ENCODE measurements around the gene DNAI2. TPM values are rescaled to one million over a fixed set of nuclear protein-coding genes. Genes with fewer than 3 reads are reported as not detected.

Gene DNAI2
- polyA plus RNA-seq (ENCODE audit: insufficient read length in 3 of 3): under 1 TPM; 0.09 to 0.22 (median 0.15) TPM
- long read RNA-seq, donor 1: 0 reads
- long read RNA-seq, donor 2: 0 reads
- long read RNA-seq, donor 3: 0 reads
- long read RNA-seq, donor 4: 0 reads
- long read RNA-seq, donor 5: 0 reads
- long read RNA-seq, donor 6: 0 reads
- long read RNA-seq, donor 7: 0 reads
- long read RNA-seq, donor 8: 0 reads
- long read RNA-seq, donor 9: 0 reads
- long read RNA-seq, donor 10: 0 reads
- long read RNA-seq, donor 11: 0 reads
- long read RNA-seq, donor 12: 0 reads
- long read RNA-seq, donor 13: 0 reads
- long read RNA-seq, donor 14: 0 reads
- long read RNA-seq, donor 15: 0 reads
- long read RNA-seq, donor 16: 0 reads

GRCh38 chr17:74274060-74274708 is at the start of gene DNAI2:
Gene DNAI2, plus strand, starts transcription at chr17:74274234. Its CDS starts 7,584 bp downstream, at chr17:74281818.
- DNase-seq (ENCODE audit: extremely low read depth in 1 of 11, low read depth in 9 of 11, low spot score in 4 of 11): peak in 2 of 11 donors; percentile 64 to 66

- DNase-seq (ENCODE audit: extremely low read depth in 1 of 11, low read depth in 9 of 11, low spot score in 4 of 11): no peak
Observed at GRCh38 chr17:74224959-74225725, 48.9 kb upstream of the DNAI2 start.

GRCh38 chr17:74226252-74226651 is 47.8 kb upstream of the DNAI2 start:
- no peak for DNase-seq (ENCODE audit: extremely low read depth in 1 of 11, low read depth in 9 of 11, low spot score in 4 of 11)

GRCh38 chr17:74227271-74228080 is 46.6 kb upstream of the DNAI2 start:
- DNase-seq (ENCODE audit: extremely low read depth in 1 of 11, low read depth in 9 of 11, low spot score in 4 of 11): no peak

GRCh38 chr17:74228306-74228978 is 45.6 kb upstream of the DNAI2 start:
- no peak for DNase-seq (ENCODE audit: extremely low read depth in 1 of 11, low read depth in 9 of 11, low spot score in 4 of 11)

GRCh38 chr17:74230896-74231295 is 43.1 kb upstream of the DNAI2 start:
- no peak for DNase-seq (ENCODE audit: extremely low read depth in 1 of 11, low read depth in 9 of 11, low spot score in 4 of 11)

GRCh38 chr17:74231928-74232907 is 41.8 kb upstream of the DNAI2 start:
- no peak for DNase-seq (ENCODE audit: extremely low read depth in 1 of 11, low read depth in 9 of 11, low spot score in 4 of 11)

- no peak for DNase-seq (ENCODE audit: extremely low read depth in 1 of 11, low read depth in 9 of 11, low spot score in 4 of 11)
Observed at GRCh38 chr17:74233937-74234336, 40.1 kb upstream of the DNAI2 start.

GRCh38 chr17:74234486-74234885 is 39.5 kb upstream of the DNAI2 start:
- DNase-seq (ENCODE audit: extremely low read depth in 1 of 11, low read depth in 9 of 11, low spot score in 4 of 11): no peak

GRCh38 chr17:74235040-74235581 is 38.9 kb upstream of the DNAI2 start:
- DNase-seq (ENCODE audit: extremely low read depth in 1 of 11, low read depth in 9 of 11, low spot score in 4 of 11): no peak

- no peak for DNase-seq (ENCODE audit: extremely low read depth in 1 of 11, low read depth in 9 of 11, low spot score in 4 of 11)
Observed at GRCh38 chr17:74235911-74236371, 38.1 kb upstream of the DNAI2 start.

GRCh38 chr17:74237321-74237720 is 36.7 kb upstream of the DNAI2 start:
- DNase-seq (ENCODE audit: extremely low read depth in 1 of 11, low read depth in 9 of 11, low spot score in 4 of 11): no peak

GRCh38 chr17:74239172-74239571 is 34.9 kb upstream of the DNAI2 start:
- no peak for DNase-seq (ENCODE audit: extremely low read depth in 1 of 11, low read depth in 9 of 11, low spot score in 4 of 11)

GRCh38 chr17:74240618-74241205 is 33.3 kb upstream of the DNAI2 start:
- peak in 4 of 11 donors; percentile 23 to 60 (median 34) for DNase-seq (ENCODE audit: extremely low read depth in 1 of 11, low read depth in 9 of 11, low spot score in 4 of 11)

GRCh38 chr17:74241431-74241830 is 32.6 kb upstream of the DNAI2 start:
- no peak for DNase-seq (ENCODE audit: extremely low read depth in 1 of 11, low read depth in 9 of 11, low spot score in 4 of 11)

GRCh38 chr17:74241847-74242246 is 32.2 kb upstream of the DNAI2 start:
- no peak for DNase-seq (ENCODE audit: extremely low read depth in 1 of 11, low read depth in 9 of 11, low spot score in 4 of 11)
